Neural cell (in vitro differentiated cells): ENCODE data around the gene LARGE1.

Experiments used
- CTCF ChIP-seq: fragments of 450-650 bp; IDR thresholded peaks from 2 replicates; pipeline ENCODE4 v1.5.1; 2014; ENCODE audit warnings: antibody characterized with exemption, mild to moderate bottlenecking, moderate library complexity; ENCODE audit not compliant: poor library complexity, severe bottlenecking
- EP300 ChIP-seq: fragments of 450-650 bp; conservative IDR thresholded peaks from 2 replicates; pipeline ENCODE4 v1.6.1; 2014; ENCODE audit warnings: antibody characterized with exemption, mild to moderate bottlenecking, moderate library complexity; ENCODE audit not compliant: poor library complexity, severe bottlenecking
- MXI1 ChIP-seq: fragments of 450-650 bp; conservative IDR thresholded peaks from 2 replicates; pipeline ENCODE4 v1.6.1; 2014; ENCODE audit warnings: antibody characterized with exemption, mild to moderate bottlenecking; ENCODE audit not compliant: poor library complexity, severe bottlenecking
- POLR2AphosphoS5 ChIP-seq: IDR thresholded peaks from 2 replicates; pipeline ENCODE4 v1.6.1; 2012
- RAD21 ChIP-seq: fragments of 450-650 bp; conservative IDR thresholded peaks from 2 replicates; pipeline ENCODE4 v1.6.1; 2014; ENCODE audit warnings: antibody characterized with exemption, mild to moderate bottlenecking, moderate library complexity
- SMC3 ChIP-seq: fragments of 450-650 bp; conservative IDR thresholded peaks from 2 replicates; pipeline ENCODE4 v1.6.1; 2014; ENCODE audit warnings: antibody characterized with exemption, mild to moderate bottlenecking, moderate library complexity; ENCODE audit not compliant: poor library complexity
- TAF1 ChIP-seq: IDR thresholded peaks from 2 replicates; pipeline ENCODE4 v1.6.1; 2012; ENCODE audit warnings: low read depth

GRCh38 chr22:33691057-33691630 is 229.1 kb downstream of the LARGE1 start:
- TF ChIP-seq POLR2AphosphoS5 (no peak), EP300 (no peak), CTCF (no peak), SMC3 (no peak), RAD21 (no peak), MXI1 (no peak), TAF1 (no peak)
